ENCODE results near the gene CORO7.

Gene CORO7

GRCh38 chr16:4412159-4412558 lies 4.2 kb downstream of the CORO7 start:
- Histone ChIP-seq H3K79me2 (ENCODE audit: low read length) (peaks cover 41% of the 10 kb centered on the region), H3K4me1 (ENCODE audit: low read length) (peaks cover 18% of the 10 kb centered on the region), H3K27me3 (ENCODE audit: low read depth, low read length) (no peaks in the 10 kb centered on the region), H4K20me1 (ENCODE audit: insufficient read depth, low read length) (peaks cover 56% of the 10 kb centered on the region), H3K27ac (ENCODE audit: low read length) (no peak overlapping the region), H3K4me3 (ENCODE audit: low read length) (no peak overlapping the region), H3K36me3 (replicated peaks; ENCODE audit: low read depth, low read length) (peaks cover 13% of the 10 kb centered on the region), H3K4me2 (ENCODE audit: low read length) (no peak overlapping the region), H2AFZ (ENCODE audit: low read depth, low read length) (no peak overlapping the region), H3K9me3 (ENCODE audit: insufficient read depth, low read length) (no peaks in the 10 kb centered on the region), H3K9ac (ENCODE audit: low read length) (no peak overlapping the region)
- TF ChIP-seq, protein P1, sequence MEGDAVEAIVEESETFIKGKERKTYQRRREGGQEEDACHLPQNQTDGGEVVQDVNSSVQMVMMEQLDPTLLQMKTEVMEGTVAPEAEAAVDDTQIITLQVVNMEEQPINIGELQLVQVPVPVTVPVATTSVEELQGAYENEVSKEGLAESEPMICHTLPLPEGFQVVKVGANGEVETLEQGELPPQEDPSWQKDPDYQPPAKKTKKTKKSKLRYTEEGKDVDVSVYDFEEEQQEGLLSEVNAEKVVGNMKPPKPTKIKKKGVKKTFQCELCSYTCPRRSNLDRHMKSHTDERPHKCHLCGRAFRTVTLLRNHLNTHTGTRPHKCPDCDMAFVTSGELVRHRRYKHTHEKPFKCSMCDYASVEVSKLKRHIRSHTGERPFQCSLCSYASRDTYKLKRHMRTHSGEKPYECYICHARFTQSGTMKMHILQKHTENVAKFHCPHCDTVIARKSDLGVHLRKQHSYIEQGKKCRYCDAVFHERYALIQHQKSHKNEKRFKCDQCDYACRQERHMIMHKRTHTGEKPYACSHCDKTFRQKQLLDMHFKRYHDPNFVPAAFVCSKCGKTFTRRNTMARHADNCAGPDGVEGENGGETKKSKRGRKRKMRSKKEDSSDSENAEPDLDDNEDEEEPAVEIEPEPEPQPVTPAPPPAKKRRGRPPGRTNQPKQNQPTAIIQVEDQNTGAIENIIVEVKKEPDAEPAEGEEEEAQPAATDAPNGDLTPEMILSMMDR (IDR thresholded peaks at IDR 0.05; ENCODE audit: low read depth, low read length), result no peak
- TF ChIP-seq EZH2phosphoT487 (IDR thresholded peaks at IDR 0.05; ENCODE audit: low read depth), result no peak

- Histone ChIP-seq H3K9me3 (ENCODE audit: insufficient read depth, low read length) (no peaks in the 10 kb centered on the region), H3K79me2 (ENCODE audit: low read length) (peaks cover 41% of the 10 kb centered on the region), H3K27ac (ENCODE audit: low read length) (no peak overlapping the region), H3K9ac (ENCODE audit: low read length) (no peak overlapping the region), H3K4me3 (ENCODE audit: low read length) (no peak overlapping the region), H2AFZ (ENCODE audit: low read depth, low read length) (no peak overlapping the region), H3K4me1 (ENCODE audit: low read length) (peaks cover 18% of the 10 kb centered on the region), H3K27me3 (ENCODE audit: low read depth, low read length) (no peaks in the 10 kb centered on the region), H3K4me2 (ENCODE audit: low read length) (no peak overlapping the region), H3K36me3 (replicated peaks; ENCODE audit: low read depth, low read length) (peaks cover 14% of the 10 kb centered on the region), H4K20me1 (ENCODE audit: insufficient read depth, low read length) (peaks cover 56% of the 10 kb centered on the region)
- TF ChIP-seq EZH2phosphoT487 (IDR thresholded peaks at IDR 0.05; ENCODE audit: low read depth), result no peak
- TF ChIP-seq, protein P1 (IDR thresholded peaks at IDR 0.05; ENCODE audit: low read depth, low read length), result no peak
Measured at GRCh38 chr16:4411684-4412083, 4.7 kb downstream of the CORO7 start.

- Histone ChIP-seq H3K4me1 (ENCODE audit: low read length) (peaks cover 18% of the 10 kb centered on the region), H3K4me2 (ENCODE audit: low read length) (no peak overlapping the region), H3K27ac (ENCODE audit: low read length) (no peak overlapping the region), H3K4me3 (ENCODE audit: low read length) (no peak overlapping the region), H3K27me3 (ENCODE audit: low read depth, low read length) (no peaks in the 10 kb centered on the region), H4K20me1 (ENCODE audit: insufficient read depth, low read length) (peaks cover 55% of the 10 kb centered on the region), H3K79me2 (ENCODE audit: low read length) (peaks cover 33% of the 10 kb centered on the region), H2AFZ (ENCODE audit: low read depth, low read length) (no peak overlapping the region), H3K9ac (ENCODE audit: low read length) (no peak overlapping the region), H3K36me3 (replicated peaks; ENCODE audit: low read depth, low read length) (peaks cover 14% of the 10 kb centered on the region), H3K9me3 (ENCODE audit: insufficient read depth, low read length) (no peaks in the 10 kb centered on the region)
- TF ChIP-seq, protein P1 (IDR thresholded peaks at IDR 0.05; ENCODE audit: low read depth, low read length), result no peak
- TF ChIP-seq EZH2phosphoT487 (IDR thresholded peaks at IDR 0.05; ENCODE audit: low read depth), result no peak
Measured at GRCh38 chr16:4410335-4411075, 5.9 kb downstream of the CORO7 start.

GRCh38 chr16:4409081-4409932 lies 7.1 kb downstream of the CORO7 start:
- H3K9me3 ChIP-seq (ENCODE audit: insufficient read depth, low read length), result no peaks in the 10 kb centered on the region

More at GRCh38 chr16:4409081-4409932, 7.1 kb downstream of the CORO7 start:
- peaks cover 7% of the 10 kb centered on the region for H3K4me1 ChIP-seq (ENCODE audit: low read length)
- TF ChIP-seq EZH2phosphoT487 (IDR thresholded peaks at IDR 0.05; ENCODE audit: low read depth), result no peak
- TF ChIP-seq, protein P1 (IDR thresholded peaks at IDR 0.05; ENCODE audit: low read depth, low read length), result no peak
- no peak overlapping the region for H3K4me3 ChIP-seq (ENCODE audit: low read length)
- no peak overlapping the region for H3K27ac ChIP-seq (ENCODE audit: low read length)
- no peak overlapping the region for H3K9ac ChIP-seq (ENCODE audit: low read length)
- peaks cover 47% of the 10 kb centered on the region for H4K20me1 ChIP-seq (ENCODE audit: insufficient read depth, low read length)
- H3K79me2 ChIP-seq (ENCODE audit: low read length), result peaks cover 21% of the 10 kb centered on the region
- no peaks in the 10 kb centered on the region for H3K27me3 ChIP-seq (ENCODE audit: low read depth, low read length)
- H2AFZ ChIP-seq (ENCODE audit: low read depth, low read length), result no peak overlapping the region
- no peak overlapping the region for H3K4me2 ChIP-seq (ENCODE audit: low read length)
- H3K36me3 ChIP-seq (replicated peaks; ENCODE audit: low read depth, low read length), result peaks cover 14% of the 10 kb centered on the region

All from OCI-LY3 (cell line).